ENCODE measurements around the gene SNAPC4.
A peak's percentile ranks its signal among the peaks of the same experiment; 100 is the strongest.
"Not testable (repeated sequence)": the region's sequence is repeated elsewhere in the genome, so short reads cannot be mapped to it uniquely, and the experiment has no call there.

Gene SNAPC4

GRCh38 chr9:136405904-136406303, 5.9 kb upstream of the SNAPC4 start:
- not testable (repeated sequence) for DNase-seq

- DNase-seq, result no peak
Measured at GRCh38 chr9:136405481-136405880, 5.5 kb upstream of the SNAPC4 start.

GRCh38 chr9:136404801-136405136, 4.8 kb upstream of the SNAPC4 start:
- DNase-seq, result no peak

GRCh38 chr9:136403915-136404800, 4.2 kb upstream of the SNAPC4 start:
- DNase-seq, result no peak

- DNase-seq, result peak; percentile 80
Measured at GRCh38 chr9:136403538-136403914, 3.6 kb upstream of the SNAPC4 start.

GRCh38 chr9:136402067-136402466, 2.1 kb upstream of the SNAPC4 start:
- no peak for DNase-seq

- no peak for DNase-seq
Measured at GRCh38 chr9:136401173-136401922, 1.4 kb upstream of the SNAPC4 start.

GRCh38 chr9:136399176-136400037, 563 bp downstream of the SNAPC4 start:
- DNase-seq, result no peak

- DNase-seq, result no peak
Measured at GRCh38 chr9:136398286-136398685, 1.7 kb downstream of the SNAPC4 start.

- DNase-seq, result no peak
Measured at GRCh38 chr9:136397643-136398042, 2.3 kb downstream of the SNAPC4 start.

- no peak for DNase-seq
Measured at GRCh38 chr9:136396219-136396515, 3.8 kb downstream of the SNAPC4 start.

GRCh38 chr9:136395345-136396218, 4.4 kb downstream of the SNAPC4 start:
- DNase-seq, result no peak

GRCh38 chr9:136395020-136395340, 5.0 kb downstream of the SNAPC4 start:
- DNase-seq, result no peak

GRCh38 chr9:136394312-136395019, 5.5 kb downstream of the SNAPC4 start:
- no peak for DNase-seq

GRCh38 chr9:136393531-136393930, 6.4 kb downstream of the SNAPC4 start:
- no peak for DNase-seq

- DNase-seq, result no peak
Measured at GRCh38 chr9:136392538-136393449, 7.2 kb downstream of the SNAPC4 start.

GRCh38 chr9:136391737-136392537, 8.0 kb downstream of the SNAPC4 start:
- DNase-seq, result no peak

- DNase-seq, result no peak
Measured at GRCh38 chr9:136389396-136389795, 10.6 kb downstream of the SNAPC4 start.

- DNase-seq, result no peak
Measured at GRCh38 chr9:136387217-136387616, 12.8 kb downstream of the SNAPC4 start.

- no peak for DNase-seq
Measured at GRCh38 chr9:136386018-136386417, 14.0 kb downstream of the SNAPC4 start.

Measured in CD4-positive, alpha-beta T cell treated with Interleukin-15 for 1 hour (primary cell).